ACHN (cell line): ENCODE results near the gene FHL3.

Source experiments
- DNase-seq: peaks from one replicate; pipeline ENCODE4 v3.0.0-alpha.2; 2015
- in situ Hi-C: cut with HindIII; loops from 2 replicates; pipeline ENCODE4 v1.10.0; 2017; ENCODE audit warnings: low sequenced_read_pairs, low pct_ligation_motif_present, low pct_unique_long_range_greater_than_20kb

Gene FHL3

DNA sequence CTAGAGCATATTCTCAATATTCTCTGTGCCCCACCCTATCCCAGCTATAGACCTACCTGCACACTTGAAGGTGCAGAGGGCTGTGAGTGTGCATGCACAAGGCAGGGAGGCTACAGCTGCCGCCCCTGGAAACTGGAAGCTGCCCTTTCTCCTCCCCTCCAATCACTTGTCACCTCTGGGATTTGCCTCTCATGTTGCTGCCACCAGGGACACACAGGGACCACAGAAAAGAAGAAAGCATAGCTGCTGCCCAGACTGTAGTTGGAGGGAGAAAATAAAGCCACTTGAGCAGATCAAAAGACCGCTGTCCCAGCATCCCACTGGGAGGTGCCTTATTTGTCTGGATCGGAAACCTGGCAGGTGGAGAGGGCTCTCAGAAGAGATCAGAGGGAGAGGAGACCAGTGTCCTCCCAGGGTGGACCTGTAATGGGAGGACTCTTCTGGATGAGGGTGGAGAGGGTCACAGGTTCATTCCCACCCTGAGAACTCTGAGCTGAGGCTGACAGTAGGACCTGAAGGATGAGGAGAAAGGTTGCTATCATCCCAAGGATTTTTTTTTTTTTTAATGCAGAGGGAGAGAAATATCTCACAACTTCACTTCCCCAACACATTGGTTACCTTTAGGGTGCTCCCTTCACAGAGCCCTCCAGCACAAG, 50.9 kb downstream of the FHL3 start:
- in situ Hi-C loops = no loop called here
- DNase-seq = no peak

DNA sequence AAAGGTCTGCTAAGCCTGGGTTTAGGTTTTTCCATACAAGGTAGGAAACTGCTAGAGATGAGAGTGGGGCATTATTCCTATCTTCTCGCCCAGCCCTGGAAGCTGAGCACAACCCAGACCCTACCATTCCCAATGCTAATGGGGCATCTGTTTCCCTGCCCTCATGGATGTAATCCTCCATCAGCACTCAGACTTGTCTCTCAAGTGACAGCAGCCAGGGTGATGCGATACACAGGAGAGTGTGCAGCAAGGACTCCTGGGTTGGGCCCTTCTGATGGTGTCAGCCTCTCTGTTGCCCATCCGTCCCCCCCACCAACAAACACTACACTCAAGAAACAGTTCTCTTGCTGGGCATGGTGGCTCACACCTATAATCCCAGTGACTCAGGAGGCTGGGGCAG, 52.6 kb downstream of the FHL3 start:
- in situ Hi-C loops = no loop called here

DNA sequence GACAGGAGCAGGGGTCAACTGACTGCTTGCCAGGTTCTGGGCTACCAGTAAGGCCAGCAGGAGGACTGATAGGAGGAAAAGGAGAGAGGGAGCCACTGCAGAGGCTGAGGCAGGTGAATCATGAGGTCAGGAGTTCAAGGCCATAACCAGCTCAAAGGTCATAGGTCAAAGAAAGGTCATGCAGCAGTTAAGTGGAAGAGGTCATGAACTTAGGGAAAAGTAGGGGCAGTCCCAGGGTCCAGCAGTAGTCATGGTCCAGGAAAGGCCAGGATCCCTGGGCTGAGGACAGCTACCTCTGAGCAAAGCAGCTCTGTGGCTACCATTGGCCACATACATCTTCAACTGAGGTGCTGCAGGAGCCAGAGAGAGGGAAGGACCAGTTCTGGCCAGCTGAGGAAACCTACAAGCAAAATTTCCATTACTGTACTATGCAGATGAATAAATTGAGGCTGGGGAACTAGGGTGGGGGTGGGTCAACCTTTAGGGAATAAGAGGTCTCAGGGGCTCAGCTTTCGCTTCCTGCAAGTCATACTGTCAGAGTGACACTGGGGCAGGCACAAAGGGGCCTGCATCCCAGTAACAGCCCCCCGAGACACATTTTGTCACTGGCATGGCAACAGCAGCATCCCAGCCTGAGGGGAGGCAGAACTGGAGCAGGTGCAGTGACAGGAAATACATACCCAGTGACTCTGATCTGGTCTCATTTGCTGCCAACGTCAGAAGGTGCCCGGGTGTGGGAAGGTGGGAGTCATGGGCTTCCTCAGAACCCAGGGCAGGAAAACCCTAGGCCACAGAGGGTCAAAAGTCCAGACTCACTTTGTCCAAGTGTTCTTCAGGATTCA, 53.3 kb downstream of the FHL3 start:
- DNase-seq = no peak
- in situ Hi-C loops = no loop called here

More for the DNA sequence above, 52.6 kb downstream of the FHL3 start:
- DNase-seq = no peak

DNA sequence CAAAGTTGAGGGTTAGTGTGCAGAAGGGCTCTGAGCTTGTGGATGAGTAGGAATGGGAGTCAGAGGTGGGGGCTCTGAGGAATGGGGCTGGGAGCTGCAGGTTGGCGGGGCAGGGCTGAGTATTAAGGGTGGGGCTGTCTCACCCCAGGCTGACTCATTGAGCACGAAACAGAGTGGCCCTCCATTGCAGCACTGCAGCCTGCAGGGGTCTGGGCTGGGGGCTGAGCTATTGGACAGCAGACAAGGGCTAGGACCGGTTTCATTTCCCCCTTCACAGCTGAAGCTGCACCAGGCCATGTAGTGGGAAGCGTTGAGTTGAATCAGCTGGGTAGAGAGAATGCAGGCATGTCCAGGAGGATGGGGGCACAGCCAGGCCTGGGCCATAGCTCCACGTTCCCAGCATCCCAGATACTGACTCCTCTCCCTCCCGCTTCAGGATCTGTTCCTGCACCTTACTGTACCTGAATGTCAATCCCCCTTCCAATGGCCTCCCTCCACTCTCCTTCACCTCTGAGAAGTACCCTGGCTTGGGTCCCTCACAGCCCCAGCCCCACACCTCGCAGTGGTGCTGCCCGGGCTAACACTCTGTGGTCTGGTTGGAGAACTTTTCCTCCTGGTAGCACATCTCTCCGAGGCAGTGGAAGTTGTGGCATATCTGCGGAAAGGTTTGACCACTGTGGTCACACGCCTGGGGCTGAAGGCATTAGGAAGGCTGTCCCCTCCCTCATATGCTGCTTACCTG, 54.1 kb downstream of the FHL3 start:
- in situ Hi-C loops = no loop called here
- DNase-seq = no peak

DNA sequence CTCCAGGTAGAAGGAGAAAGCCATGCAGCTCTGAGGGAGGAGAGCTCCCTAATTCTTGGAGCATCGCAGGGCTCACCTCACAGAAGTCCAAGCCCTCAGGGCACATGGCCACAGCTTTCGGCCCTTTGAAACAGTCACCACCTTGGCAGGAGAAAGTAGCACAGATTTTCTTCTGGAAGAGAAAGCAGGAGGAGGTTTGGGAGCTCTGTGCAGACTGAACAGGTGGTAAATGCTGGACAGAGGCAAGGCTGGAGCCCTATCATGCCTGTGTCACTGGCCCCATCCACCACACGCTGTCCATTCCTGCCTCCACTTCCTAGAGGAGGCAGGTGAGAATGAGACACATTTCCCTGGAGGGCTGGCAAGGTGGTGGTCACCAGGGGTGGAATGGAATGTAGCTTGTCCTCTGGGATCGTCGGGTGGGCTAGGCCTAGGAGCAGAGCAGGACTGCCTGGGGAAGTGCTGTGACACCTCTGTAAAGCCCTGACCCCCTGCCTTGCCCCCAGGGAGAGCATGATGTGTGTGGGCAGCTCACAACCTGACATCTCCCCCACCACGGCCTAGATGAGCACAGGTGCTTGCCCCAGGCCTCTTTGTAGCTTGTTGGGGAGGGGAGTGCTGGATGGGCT, 55.7 kb downstream of the FHL3 start:
- DNase-seq = no peak

DNA sequence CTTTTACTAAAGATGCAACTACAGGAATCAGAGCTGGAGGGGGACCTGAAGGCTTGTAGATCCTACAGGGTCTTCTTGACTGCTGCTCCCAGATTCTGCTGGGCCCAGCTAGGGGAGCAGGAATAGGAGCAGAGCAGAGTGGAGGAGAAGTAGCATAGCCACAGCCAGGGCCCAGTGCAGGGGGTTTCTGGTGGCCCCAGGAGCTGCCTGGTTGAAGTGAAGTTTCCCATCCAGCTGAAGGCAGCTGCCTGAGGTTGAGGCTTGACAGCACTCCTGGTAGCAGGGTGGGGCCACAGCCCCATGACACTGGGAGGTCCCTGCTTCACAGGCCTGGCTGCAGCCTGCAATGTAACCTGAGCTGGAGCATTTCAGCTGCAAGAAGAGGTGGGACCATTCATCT, 56.5 kb downstream of the FHL3 start:
- in situ Hi-C loops = no loop called here
- no peak for DNase-seq

More for the DNA sequence above, 55.7 kb downstream of the FHL3 start:
- in situ Hi-C loops = no loop called here

DNA sequence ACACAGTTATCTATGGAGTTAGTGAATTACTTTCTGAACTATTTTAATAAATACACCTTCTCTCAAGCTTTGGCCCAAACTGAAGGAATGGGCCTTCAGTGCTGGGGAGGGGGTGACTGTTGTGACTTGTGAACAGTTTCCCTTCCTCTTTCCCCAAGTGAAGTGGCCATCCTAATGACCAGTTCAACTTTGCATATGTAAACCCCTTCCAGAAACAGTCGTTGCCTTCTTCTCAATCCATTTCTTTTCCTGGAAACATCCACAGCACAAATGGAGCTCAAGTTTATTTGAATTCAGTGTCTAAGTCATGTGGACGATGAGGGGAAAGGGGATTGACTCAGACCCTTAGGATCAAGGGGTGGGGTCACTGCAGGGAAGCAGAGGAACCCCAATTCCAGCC, 57.1 kb downstream of the FHL3 start:
- no peak for DNase-seq
- in situ Hi-C loops = no loop called here

DNA sequence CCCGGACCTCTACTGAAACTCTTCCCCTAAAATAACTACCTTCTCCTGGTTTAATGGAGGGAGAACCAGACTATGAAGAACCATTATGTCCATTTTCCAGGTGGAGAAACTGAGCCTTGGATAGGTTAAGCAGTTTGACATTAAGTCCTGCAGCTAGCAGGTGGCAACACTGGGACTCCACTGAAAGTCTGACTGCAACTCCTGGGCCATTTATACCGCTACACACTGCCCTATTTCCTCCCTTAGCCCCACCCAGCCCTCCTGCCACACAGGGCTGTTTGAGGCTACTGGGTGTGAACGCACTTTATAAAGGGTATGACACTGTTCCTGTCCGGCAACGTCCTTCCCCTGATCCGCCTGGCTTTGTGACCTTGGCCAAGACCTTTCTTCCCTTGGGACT, 58.0 kb downstream of the FHL3 start:
- in situ Hi-C loops = no loop called here
- DNase-seq = no peak
